CD4-positive, alpha-beta T cell (primary cell): ENCODE measurements around the gene SLC49A4. TPM values are rescaled to one million over a fixed set of nuclear protein-coding genes. Genes with fewer than 3 reads are reported as not detected.

ENCODE experiments used
- ATAC-seq: fragments of 200-7000 bp; cut with Tn5 transposase; one replicate; pipeline ENCODE4 v1.10.0; 2022; ENCODE audit warnings: mild to moderate bottlenecking; ENCODE audit not compliant: poor library complexity
- CTCF ChIA-PET: fragments of 350-600 bp; sonication (Branson Sonifier 250); formaldehyde crosslinking; loops from one replicate; lab custom pipeline; 2021; ENCODE audit warnings: antibody characterized with exemption, inconsistent platforms; lab: Charles Lee
- POLR2A ChIA-PET: fragments of 350-600 bp; sonication (Branson Sonifier 250); formaldehyde crosslinking; loops from one replicate; lab custom pipeline; 2021; ENCODE audit warnings: antibody characterized with exemption, inconsistent platforms; lab: Charles Lee
- DNase-seq, 14 experiments: peaks; one replicate each; pipeline ENCODE4 v3.0.0-alpha.2; 2013 to 2020; ENCODE audit warnings: mixed read lengths in 2 of 14
- H3K27ac ChIP-seq, 2 donors: one replicate each; pipeline versions ENCODE4 v1.5.1 to v1.7.0; 2013; ENCODE audit warnings: low read length in 2 of 2, low read depth in 1 of 2, mild to moderate bottlenecking in 1 of 2
- H3K27me3 ChIP-seq, 2 experiments: 1 replicate in 1 of 2; 2 replicates in 1 of 2; pipeline versions ENCODE4 v1.6.1 to v1.7.0; 2013; ENCODE audit warnings: low read length in 2 of 2, control low read depth in 1 of 2, mild to moderate bottlenecking in 1 of 2, moderate library complexity in 1 of 2; ENCODE audit not compliant: insufficient read depth in 2 of 2, control insufficient read depth in 1 of 2
- H3K36me3 ChIP-seq: one replicate; pipeline ENCODE4 v1.6.1; 2013; ENCODE audit warnings: low read length, control low read depth; ENCODE audit not compliant: insufficient read depth
- H3K4me1 ChIP-seq: one replicate; pipeline ENCODE4 v1.6.1; 2013; ENCODE audit warnings: low read length, control low read depth; ENCODE audit not compliant: insufficient read depth
- H3K4me3 ChIP-seq: one replicate; pipeline ENCODE4 v1.5.1; 2013; ENCODE audit warnings: mild to moderate bottlenecking, low read length, moderate library complexity
- H3K9me3 ChIP-seq, 2 experiments: 1 replicate in 1 of 2; 2 replicates in 1 of 2; pipeline versions ENCODE4 v1.6.1 to v1.7.0; 2013; ENCODE audit warnings: low read length in 2 of 2, mild to moderate bottlenecking in 2 of 2, control low read depth in 1 of 2, moderate library complexity in 1 of 2; ENCODE audit not compliant: control insufficient read depth in 1 of 2, insufficient read depth in 1 of 2
- H3K27ac Mint-ChIP-seq: one replicate; pipeline ENCODE4 v1.8.0; 2020; ENCODE audit warnings: mixed read lengths
- H3K27me3 Mint-ChIP-seq: one replicate; pipeline ENCODE4 v1.8.0; 2021; ENCODE audit warnings: mixed read lengths
- H3K36me3 Mint-ChIP-seq: one replicate; pipeline ENCODE4 v1.8.0; 2021; ENCODE audit warnings: low read depth, mixed read lengths
- H3K4me1 Mint-ChIP-seq: one replicate; pipeline ENCODE4 v1.8.0; 2021; ENCODE audit warnings: low read depth, mixed read lengths
- H3K4me3 Mint-ChIP-seq: one replicate; pipeline ENCODE4 v1.8.0; 2020; ENCODE audit warnings: mild to moderate bottlenecking, mixed read lengths
- H3K9me3 Mint-ChIP-seq: one replicate; pipeline ENCODE4 v1.8.0; 2020; ENCODE audit warnings: mixed read lengths
- CTCF ChIP-seq: fragments of 200-600 bp; IDR thresholded peaks from one replicate; pipeline ENCODE4 v1.8.0; 2022; ENCODE audit warnings: antibody characterized with exemption, mild to moderate bottlenecking
- intact Hi-C, 2 experiments: fragments of 100-400 bp; cut with DNase I in 1 of 2; cut with micrococcal nuclease in 1 of 2; formaldehyde crosslinking; loops; one replicate each; pipeline versions ENCODE4 v1.15.1 to v1.9.0; 2023 to 2025; cut with DNase I, micrococcal nuclease
- total RNA-seq, 174 experiments: library from RNA in 2 of 174; stranded (reverse) in 2 of 174; gene quantifications; one replicate each; pipeline ENCODE4 v1.2.3 and lab custom pipeline; 2021 to 2026

Gene SLC49A4
- total RNA-seq, 2 experiments from 2014 or later = 4.7 to 5.1 TPM

DNA sequence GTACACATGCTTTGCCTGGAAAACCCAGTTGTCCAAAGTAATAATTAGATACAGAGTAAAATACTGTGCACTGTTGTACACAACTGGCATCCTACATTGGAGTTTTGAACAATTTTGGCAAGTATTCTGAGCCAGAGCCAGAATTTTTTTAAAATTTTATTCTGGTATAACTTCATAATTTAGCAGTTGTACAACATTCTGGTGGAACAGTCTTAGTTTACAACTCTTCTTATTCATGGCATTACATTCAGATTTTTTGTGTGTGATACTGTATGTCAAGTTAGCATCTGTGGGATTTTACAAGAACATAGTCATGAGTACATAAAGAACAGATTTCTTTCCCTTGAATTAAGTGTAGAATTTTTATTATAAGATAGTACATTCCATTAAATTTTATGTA lies 67.5 kb downstream of the SLC49A4 start:
- H3K27ac Mint-ChIP-seq = no peak overlapping the region

GRCh38 chr3:122864498-122864897 lies 69.6 kb downstream of the SLC49A4 start:
- H3K4me1 Mint-ChIP-seq = no peaks in the 10 kb centered on the region

More for the DNA sequence above, 67.5 kb downstream of the SLC49A4 start:
- Mint-ChIP-seq H3K36me3 (peaks cover 48% of the 10 kb centered on the region), H3K4me3 (no peak overlapping the region), H3K9me3 (no peaks in the 10 kb centered on the region), H3K27me3 (no peaks in the 10 kb centered on the region), H3K4me1 (no peaks in the 10 kb centered on the region)
- DNase-seq (no peak), ATAC-seq (no peak)
- Histone ChIP-seq H3K27ac (no peak overlapping the region), H3K36me3 (peaks cover 13% of the 10 kb centered on the region), H3K9me3 (no peaks in the 10 kb centered on the region), H3K27me3 (no peaks in the 10 kb centered on the region), H3K4me3 (no peak overlapping the region), H3K4me1 (no peaks in the 10 kb centered on the region)
- TF ChIP-seq CTCF = no peak
- ChIA-PET POLR2A (no interaction called here), CTCF (no interaction called here)
- intact Hi-C loops = no loop called here

DNA sequence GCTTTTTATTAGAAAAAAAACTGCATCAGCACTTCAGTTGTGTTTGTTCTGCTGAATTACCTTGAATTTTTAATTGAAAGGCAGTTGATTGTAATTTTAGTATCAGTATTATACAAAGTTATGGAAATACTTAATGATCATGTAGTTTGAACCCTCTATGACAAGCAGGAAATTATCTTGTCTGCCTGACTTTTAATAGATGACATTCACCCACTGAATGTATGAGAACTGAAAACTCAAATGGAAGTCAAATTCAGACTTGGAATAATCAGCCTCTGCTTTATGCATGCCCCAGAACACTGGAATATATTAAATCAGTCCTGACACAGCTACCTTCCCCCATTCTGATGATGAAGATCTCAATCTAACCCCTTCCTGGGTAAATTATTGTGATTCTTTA lies 73.5 kb downstream of the SLC49A4 start:
- H3K27ac ChIP-seq = no peak overlapping the region
- H3K9me3 ChIP-seq = no peaks in the 10 kb centered on the region
- no peak overlapping the region for H3K27ac Mint-ChIP-seq
- H3K9me3 Mint-ChIP-seq = no peaks in the 10 kb centered on the region
- DNase-seq (no peak), ATAC-seq (no peak)
- ChIA-PET CTCF (no interaction called here), POLR2A (no interaction called here)
- no peak overlapping the region for H3K4me3 Mint-ChIP-seq
- no peaks in the 10 kb centered on the region for H3K4me1 Mint-ChIP-seq
- no peak overlapping the region for H3K4me3 ChIP-seq
- intact Hi-C loops = no loop called here
- no peak for TF ChIP-seq CTCF
- no peaks in the 10 kb centered on the region for H3K4me1 ChIP-seq
- H3K27me3 Mint-ChIP-seq = no peaks in the 10 kb centered on the region
- H3K27me3 ChIP-seq = no peaks in the 10 kb centered on the region
- peaks cover 10% of the 10 kb centered on the region for H3K36me3 ChIP-seq
- peaks cover 42% of the 10 kb centered on the region for H3K36me3 Mint-ChIP-seq

More at GRCh38 chr3:122864498-122864897, 69.6 kb downstream of the SLC49A4 start:
- CTCF ChIA-PET = interaction anchor here (0.9 kb wide), 1 partner anchor 46 kb away, joined by 3 read pairs; no protein-coding TSS in a partner anchor
- Histone ChIP-seq H3K9me3 (no peaks in the 10 kb centered on the region), H3K4me1 (no peaks in the 10 kb centered on the region), H3K27me3 (no peaks in the 10 kb centered on the region), H3K36me3 (peaks cover 13% of the 10 kb centered on the region), H3K27ac (no peak overlapping the region), H3K4me3 (no peak overlapping the region)
- no peak for ATAC-seq
- intact Hi-C loops = no loop called here
- no peaks in the 10 kb centered on the region for H3K27me3 Mint-ChIP-seq
- H3K4me3 Mint-ChIP-seq = no peak overlapping the region
- H3K27ac Mint-ChIP-seq = no peak overlapping the region
- DNase-seq = no peak
- POLR2A ChIA-PET = no interaction called here
- peaks cover 38% of the 10 kb centered on the region for H3K36me3 Mint-ChIP-seq
- no peaks in the 10 kb centered on the region for H3K9me3 Mint-ChIP-seq
- TF ChIP-seq CTCF = no peak
